AG09309 (cell line): ENCODE measurements around the gene TTLL11.

Experiments
- DNase-seq: peaks from one replicate; pipeline ENCODE4 v3.0.0-alpha.2; 2010; ENCODE audit warnings: low read depth
- H3K4me3 ChIP-seq: 2 replicates; pipeline ENCODE4 v1.5.1; 2011; ENCODE audit warnings: mild to moderate bottlenecking, low read depth, low read length, moderate library complexity; ENCODE audit not compliant: control insufficient read depth
- CTCF ChIP-seq: IDR thresholded peaks from 2 replicates; pipeline ENCODE4 v1.5.1; 2011; ENCODE audit warnings: mild to moderate bottlenecking, low read depth, low read length, inconsistent platforms; ENCODE audit not compliant: insufficient read depth, control insufficient read depth; ENCODE audit errors: missing control alignments

The TTLL11 gene

DNA sequence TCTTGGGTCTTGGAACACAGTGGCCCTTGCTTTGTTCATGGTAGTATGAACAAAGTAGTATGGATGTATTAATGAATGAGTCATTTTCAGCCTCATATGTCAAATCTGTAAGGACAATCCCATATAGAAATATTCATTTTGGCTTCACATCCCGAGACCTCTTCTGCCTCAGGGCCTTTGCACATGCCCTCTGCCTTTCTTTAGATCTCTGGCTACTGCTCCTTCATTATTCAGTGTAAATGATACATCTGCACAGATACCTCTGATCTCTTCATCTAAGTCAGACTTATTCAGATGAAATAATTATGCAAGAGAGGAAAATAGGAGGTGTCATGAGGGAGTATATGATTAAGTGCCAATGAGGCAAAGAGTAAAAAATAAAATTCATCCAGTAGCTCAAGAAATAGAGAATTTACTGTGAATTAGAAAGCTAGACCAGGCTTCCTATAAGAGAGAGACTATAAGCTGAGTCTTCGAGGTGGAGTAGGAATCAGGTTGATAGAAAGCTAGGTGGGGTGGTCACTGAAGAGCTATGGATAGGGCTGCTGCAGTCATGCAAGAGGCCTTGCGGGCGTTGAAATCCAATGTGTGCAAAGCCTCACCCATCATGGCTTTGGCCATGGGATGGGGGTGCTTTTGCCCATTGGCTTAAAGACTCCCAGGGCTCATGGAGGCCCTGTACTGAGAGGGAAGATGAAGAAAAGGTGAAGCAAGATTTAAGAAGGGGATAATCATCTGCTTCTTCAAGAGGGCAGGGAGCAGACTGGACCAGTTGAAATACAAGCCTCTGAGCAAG is 3.7 kb upstream of the TTLL11 start:
- no peak overlapping the region for H3K4me3 ChIP-seq
- no peak for DNase-seq
- TF ChIP-seq CTCF = no peak

- DNase-seq = no peak
- H3K4me3 ChIP-seq = no peak overlapping the region
Measured at GRCh38 chr9:122095010-122095767, 2.1 kb upstream of the TTLL11 start.

GRCh38 chr9:122091682-122092592 is 1.2 kb downstream of the TTLL11 start:
- no peak for DNase-seq

More at GRCh38 chr9:122095010-122095767, 2.1 kb upstream of the TTLL11 start:
- TF ChIP-seq CTCF = peak; percentile 74

GRCh38 chr9:122090981-122091380 is 2.1 kb downstream of the TTLL11 start:
- no peak for TF ChIP-seq CTCF
- no peak for DNase-seq
- no peak overlapping the region for H3K4me3 ChIP-seq

More at GRCh38 chr9:122091682-122092592, 1.2 kb downstream of the TTLL11 start:
- TF ChIP-seq CTCF = no peak
- H3K4me3 ChIP-seq = peak overlapping the region; percentile 56

DNA sequence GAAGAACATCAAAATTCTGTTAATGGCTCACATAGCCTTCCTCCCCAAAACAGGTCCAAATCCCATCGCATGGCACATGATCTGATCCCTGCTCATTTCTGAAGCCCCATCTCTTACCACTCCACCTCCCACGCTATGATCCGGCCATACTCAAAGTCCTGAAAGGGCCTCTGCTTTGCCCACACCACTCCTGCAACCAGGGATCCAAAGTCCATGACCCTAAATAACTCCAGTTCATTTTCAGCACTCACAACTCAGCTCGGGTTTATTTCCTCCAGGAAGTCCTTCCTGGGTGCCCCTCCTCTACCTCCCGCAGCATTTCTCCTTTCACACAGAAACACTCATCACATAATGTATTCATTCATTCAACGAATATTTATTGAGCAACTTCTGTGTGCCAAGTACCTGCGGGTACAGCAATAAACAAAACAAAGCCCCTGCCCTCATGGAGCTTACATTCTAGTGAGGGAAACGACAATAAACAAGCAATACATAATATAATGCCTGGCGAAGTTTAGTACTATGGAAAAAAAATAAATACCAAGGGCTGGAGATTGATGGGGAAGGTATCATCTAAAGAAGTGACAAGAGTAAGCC is 2.7 kb downstream of the TTLL11 start:
- no peak for DNase-seq
- TF ChIP-seq CTCF = no peak
- no peak overlapping the region for H3K4me3 ChIP-seq
